Posterior vena cava (tissue), 2 donors: Measurements from ENCODE around the gene CENPP. TPM values are rescaled to one million over a fixed set of nuclear protein-coding genes. Genes with fewer than 3 reads are reported as not detected.

Experiments
- DNase-seq: peaks from one replicate; pipeline ENCODE4 v3.0.0-alpha.2; 2020; ENCODE audit warnings: low spot score
- intact Hi-C, 2 donors: fragments of 100-400 bp; cut with DNase I; formaldehyde crosslinking; loops; one replicate each; pipeline versions ENCODE4 v1.14.1 to v1.14.2; 2022 to 2023
- microRNA-seq, 2 donors: library from miRNA; unstranded; fragments of <30 nt; microRNA quantifications; one replicate each; pipeline ENCODE4 v1.2.0, GENCODE V29; 2020 to 2021; ENCODE audit warnings: borderline microRNAs expressed in 2 of 2
- total RNA-seq, 2 donors: library from RNA; stranded (reverse); fragmentation: NEBNext Ultra II Directional; extraction: Animal tissue kit (Norgen Biotek cat#: 25700); gene quantifications; one replicate each; pipeline ENCODE4 v1.2.1, GENCODE V29; 2021
- donor health status: DM: yes; HTN: yes; CAD: no.
- donor health status: DM: yes; HTN: yes; CAD: no.

The CENPP gene
- total RNA-seq, 2 donors from 2014 or later, result 3.5 to 4.5 TPM

DNA sequence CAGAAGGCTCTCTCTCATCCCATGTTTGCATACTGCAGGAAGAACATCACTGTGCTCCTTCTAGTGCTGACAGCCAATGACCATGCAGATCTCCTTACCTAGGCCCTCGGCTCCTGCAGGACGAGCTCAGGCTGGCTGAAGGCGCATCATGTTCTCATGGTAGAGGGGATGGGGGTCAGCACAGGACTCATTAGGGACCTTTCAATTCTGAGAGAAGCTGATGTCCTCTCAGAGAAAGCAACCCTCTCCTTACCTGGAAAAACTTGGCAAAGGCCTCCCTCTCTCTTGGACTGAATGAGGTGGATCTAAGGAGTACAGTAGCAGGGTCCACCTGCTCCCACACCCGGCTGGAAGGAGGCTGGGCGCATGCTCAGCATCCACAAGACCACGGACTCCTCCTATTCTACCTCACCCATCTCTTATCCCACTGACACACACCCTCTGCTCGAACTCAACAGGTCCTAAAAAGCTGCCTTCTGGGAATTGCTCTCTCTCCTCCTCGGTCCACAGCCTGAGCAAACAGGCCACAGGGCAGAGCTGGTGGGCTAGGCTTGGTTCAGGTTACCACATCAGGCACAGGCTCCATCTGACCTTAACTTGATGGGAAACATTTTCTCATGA, 341.3 kb downstream of the CENPP start:
- DNase-seq, result peak; percentile 17
- intact Hi-C loops, result no loop called here

- intact Hi-C loops, result no loop called here
- peak; percentile 88 for DNase-seq
Measured at GRCh38 chr9:92668746-92669526, 343.2 kb downstream of the CENPP start.

DNA sequence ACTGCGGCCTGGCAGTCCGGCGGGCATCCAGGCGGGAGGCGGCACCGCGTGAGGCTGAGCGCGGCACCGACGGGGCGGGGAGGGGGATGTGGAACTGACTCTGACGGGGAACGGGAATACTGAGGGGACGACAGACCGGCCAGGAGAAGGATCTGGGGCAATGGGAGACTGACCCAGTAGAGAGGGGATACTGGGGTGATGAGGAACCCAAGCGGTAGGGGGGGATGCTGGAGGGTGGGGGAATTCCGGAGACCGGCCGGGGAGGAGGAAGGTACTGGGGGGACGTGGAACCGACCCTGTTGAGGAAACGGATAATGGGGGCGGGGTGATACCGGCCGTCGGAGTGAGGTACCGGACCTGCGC, 343.8 kb downstream of the CENPP start:
- DNase-seq, result peak; percentile 81
- intact Hi-C loops, result no loop called here

Small RNA genes within 50 kb of the gene (microRNA-seq; reads per million reads assigned to microRNA genes)
- gene MIR3651 (1.0 to 1.3 reads per million in 2 donors), gene MIR4670 (0 to 0.32 reads per million in 2 donors)

Other genes starting within 250 kb of the CENPP start
- 10 to 100 TPM; 39.3 to 43.1 TPM for gene SPTLC1, start 210.5 kb upstream of the CENPP start, total RNA-seq
- 10 to 100 TPM; 82.6 to 87.1 TPM for gene IARS1, start 32.3 kb upstream of the CENPP start, total RNA-seq
- 10 to 100 TPM; 24.0 to 30.6 TPM for gene NOL8, start 603 bp upstream of the CENPP start, total RNA-seq
- gene OGN, start 78.6 kb downstream of the CENPP start, total RNA-seq, result 10 to 100 TPM; 28.4 to 64.0 TPM
- gene OMD, start 98.5 kb downstream of the CENPP start, total RNA-seq, result 10 to 100 TPM; 15.1 to 47.0 TPM
- gene ASPN, start 156.6 kb downstream of the CENPP start, total RNA-seq, result 10 to 100 TPM; 22.5 to 34.5 TPM
- 10 to 100 TPM; 27.6 to 46.1 TPM for gene ECM2, start 210.0 kb downstream of the CENPP start, total RNA-seq